ENCODE measurements around the gene ASCC1.
"Not testable (repeated sequence)": the region's sequence is repeated elsewhere in the genome, so short reads cannot be mapped to it uniquely, and the experiment has no call there.

The ASCC1 gene, protein sequence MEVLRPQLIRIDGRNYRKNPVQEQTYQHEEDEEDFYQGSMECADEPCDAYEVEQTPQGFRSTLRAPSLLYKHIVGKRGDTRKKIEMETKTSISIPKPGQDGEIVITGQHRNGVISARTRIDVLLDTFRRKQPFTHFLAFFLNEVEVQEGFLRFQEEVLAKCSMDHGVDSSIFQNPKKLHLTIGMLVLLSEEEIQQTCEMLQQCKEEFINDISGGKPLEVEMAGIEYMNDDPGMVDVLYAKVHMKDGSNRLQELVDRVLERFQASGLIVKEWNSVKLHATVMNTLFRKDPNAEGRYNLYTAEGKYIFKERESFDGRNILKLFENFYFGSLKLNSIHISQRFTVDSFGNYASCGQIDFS

DNA sequence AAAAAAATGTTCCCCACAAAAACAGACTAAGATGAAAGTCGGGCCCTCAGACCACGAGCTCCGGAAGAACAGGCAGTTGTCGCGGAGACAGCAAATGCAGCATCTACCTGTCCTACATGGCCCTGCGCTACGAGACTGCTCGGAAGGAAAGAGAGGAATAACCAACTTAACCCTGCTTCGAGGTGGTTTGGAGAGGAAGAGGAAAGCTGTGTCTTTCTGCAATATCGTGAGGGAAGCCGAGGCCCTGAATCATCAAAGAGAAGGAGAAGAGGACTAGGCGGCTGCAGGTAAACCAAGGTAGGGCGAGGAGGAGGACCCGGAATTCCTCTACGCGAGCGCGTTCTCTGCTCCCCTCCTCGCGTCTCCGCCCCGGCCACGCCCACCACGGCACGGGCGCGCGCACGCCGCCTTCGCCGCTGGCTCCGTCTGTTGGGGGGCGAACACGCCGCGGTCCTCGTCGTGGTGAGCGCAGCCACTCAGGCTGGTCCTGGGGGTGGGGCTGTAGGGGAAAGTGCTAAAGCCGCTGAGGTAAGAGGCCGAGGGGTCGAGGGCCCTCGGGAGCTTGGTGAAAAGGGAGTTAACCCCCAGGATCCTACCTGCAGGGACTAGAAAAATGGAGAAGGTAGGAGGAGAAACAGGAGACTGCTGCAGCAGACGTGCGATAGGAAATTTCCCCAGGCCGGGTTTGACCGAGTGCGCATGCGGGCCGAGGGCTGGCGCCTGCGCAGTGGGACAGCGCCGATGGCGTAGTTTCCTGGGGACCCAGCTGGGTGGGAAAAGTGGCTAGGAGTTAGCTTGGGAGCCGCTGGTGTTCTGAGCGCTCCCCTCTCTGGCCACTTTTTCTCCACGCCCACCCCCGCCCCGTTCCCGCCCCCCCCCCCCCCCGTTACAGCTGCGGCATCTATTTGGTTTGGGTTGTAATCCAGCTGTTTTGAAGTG lies at the start of gene ASCC1, which contains the start of gene ANAPC16:
ASCC1 (minus strand) TSS at position 666 of the 939 bp plus-strand sequence. CDS start 2,978 bp downstream, outside the sequence.
ANAPC16 (plus strand) TSS at position 402 of the 939 bp plus-strand sequence. CDS start 7,903 bp downstream, outside the sequence.
- DNase-seq = peak; percentile 87 to 95 (median 90)

GRCh38 chr10:72265508-72265907 lies 49.4 kb upstream of the ASCC1 start:
- DNase-seq = no peak

DNA sequence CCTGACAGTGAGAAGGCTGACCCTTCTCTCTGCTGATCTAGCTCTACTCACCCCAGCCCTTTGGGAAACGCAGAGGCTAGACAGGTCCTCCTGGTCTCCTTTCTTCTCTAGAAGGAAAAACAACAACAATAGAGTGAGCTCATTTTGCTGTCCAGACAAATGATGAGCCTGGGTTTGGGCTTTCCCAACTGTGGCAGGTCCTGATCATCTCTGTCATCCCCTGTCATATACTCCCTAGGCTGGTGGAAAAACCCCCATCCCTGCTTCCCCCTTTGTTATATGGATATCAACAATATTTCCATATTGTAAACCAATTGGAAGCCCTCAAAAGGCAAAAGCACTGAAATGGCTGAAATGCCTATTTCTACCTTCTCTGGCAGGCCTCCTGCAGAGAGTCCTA lies 48.5 kb upstream of the ASCC1 start:
- no peak for DNase-seq

DNA sequence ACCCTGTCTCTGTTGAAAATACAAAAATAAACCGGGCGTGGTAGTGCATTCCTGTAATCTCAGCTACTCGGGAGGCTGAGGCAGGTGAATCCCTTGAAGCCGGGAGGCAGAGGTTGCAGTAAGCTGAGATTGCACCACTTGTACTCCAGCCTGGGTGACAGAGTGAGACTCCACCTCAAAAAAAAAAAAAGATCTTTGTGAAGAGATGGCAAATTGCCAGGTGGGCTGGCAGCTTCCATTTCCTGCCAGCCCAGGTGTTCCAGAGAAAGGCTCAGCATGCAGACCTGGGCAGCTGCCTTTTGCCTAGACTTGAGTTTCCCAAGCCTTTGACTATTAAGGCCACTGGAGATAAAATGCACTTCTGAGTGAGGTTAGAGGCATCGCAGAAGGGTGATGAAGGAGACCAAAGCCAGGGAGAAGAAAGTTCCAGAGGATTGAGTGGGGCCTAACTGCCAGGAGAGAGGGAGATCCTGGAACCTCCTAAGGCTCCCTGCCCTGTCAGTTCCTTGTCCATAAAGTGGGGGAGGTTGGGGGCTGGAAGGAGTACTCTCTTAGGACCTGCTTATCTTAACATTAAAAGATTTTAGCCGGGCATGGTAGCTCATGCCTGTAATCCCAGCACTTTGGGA lies 47.7 kb upstream of the ASCC1 start:
- peak in 2 of 4 experiments; percentile 18 to 33 for DNase-seq

DNA sequence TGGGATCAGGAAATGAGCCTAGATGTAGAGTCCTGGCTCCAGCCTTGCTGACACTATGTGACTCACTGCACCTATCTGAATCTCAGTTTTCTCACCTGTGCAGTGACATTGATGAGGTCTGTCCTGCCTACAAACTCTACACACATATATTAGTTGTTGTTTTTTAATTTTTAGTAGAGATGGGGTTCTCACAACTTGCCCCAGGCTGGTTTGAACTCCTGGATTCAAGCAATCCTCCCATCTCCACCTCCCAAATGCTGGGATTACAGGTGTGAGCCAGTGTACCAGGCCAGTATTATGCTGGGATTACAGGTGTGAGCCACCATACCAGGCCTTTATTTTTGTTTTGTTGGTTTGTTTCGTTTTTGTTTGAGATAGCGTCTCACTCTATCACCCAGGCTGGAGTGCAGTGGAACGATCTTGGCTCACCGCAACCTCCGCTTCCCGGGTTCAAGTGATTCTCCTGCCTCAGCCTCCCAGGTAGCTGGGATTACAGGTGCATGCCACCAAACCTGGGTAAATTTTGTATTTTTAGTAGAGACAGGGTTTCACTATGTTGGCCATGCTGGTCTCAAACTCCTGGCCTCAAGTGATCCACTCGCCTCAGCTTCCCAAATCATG lies 45.8 kb upstream of the ASCC1 start:
- no peak for DNase-seq

DNA sequence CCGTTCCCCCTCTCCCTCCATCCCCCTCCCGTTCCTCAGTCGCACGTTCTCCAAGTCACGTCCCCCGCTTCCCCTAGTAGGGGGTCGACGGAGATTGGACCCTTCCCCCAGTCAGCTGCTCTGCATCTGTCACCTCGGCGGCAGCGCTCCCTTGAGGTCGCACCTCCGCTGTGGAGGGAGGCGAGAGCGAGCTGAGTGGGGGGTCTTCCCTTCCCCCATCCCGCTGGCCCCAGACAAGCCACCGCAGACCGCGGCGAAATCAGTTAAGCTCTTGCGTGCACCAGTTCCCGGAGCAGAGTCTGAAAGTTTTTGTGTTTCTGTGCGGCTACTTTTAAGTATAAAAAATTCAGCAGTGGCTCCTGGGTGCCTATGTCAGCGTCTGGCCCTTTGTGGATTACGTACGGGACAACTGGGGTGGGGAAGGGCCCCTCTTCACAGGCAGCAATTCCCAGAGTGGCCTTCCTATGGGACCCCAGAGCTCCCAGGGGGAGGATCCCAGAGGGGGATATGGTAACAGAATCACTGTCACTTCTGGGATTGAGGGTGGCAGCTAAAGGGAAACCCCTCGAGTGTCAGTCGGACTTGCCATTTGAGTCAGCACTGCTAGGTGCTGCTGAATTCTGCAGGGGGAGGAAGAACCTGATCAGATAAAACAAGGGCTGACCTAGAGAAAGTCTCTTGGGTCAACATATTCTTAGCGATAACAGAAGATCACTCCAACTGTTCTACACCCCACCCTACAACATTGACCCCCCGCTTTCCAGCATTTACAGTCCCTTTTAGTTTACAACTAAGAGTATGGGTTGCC lies 45.1 kb upstream of the ASCC1 start:
- no peak for DNase-seq

- peak; percentile 49 to 62 (median 60) for DNase-seq
These were observed 44.3 kb upstream of the ASCC1 start for GRCh38 chr10:72260239-72260975.

DNA sequence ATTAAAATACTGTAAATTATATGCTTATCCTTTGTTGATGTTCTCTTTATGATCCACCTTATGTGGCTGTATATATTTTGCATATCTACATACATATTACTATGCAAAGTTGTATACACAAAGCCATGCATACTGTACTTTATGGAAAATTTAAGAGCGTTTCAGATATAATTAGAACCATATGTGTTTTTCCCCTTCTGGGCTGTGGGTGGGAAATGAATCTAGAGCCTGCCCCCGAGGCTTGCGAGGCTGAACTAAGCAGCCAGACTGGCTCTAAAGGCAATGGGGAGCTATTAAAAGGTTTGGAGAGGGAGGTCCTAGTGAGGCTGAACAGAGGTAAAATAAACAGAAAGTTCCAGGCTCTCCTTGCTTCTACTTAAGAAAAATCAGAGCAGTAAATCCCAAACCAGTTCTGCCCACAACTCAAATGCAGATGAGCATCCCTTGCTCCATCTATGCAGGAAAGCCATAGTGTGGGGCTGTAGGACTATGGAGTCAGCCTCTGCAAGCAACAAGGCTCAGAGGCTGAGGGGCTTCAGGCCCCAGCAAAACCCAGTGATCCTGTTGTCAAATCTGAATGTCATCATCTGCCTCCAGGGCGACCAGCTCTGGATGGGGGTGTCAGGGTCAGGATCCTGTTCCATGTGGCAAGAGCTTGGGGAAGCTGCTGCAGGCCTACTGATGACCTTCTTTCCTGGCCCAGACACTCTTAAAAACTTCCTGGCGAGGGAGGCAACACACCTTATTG lies 43.6 kb upstream of the ASCC1 start:
- no peak for DNase-seq

GRCh38 chr10:72258617-72259016 lies 42.5 kb upstream of the ASCC1 start:
- no peak for DNase-seq

DNA sequence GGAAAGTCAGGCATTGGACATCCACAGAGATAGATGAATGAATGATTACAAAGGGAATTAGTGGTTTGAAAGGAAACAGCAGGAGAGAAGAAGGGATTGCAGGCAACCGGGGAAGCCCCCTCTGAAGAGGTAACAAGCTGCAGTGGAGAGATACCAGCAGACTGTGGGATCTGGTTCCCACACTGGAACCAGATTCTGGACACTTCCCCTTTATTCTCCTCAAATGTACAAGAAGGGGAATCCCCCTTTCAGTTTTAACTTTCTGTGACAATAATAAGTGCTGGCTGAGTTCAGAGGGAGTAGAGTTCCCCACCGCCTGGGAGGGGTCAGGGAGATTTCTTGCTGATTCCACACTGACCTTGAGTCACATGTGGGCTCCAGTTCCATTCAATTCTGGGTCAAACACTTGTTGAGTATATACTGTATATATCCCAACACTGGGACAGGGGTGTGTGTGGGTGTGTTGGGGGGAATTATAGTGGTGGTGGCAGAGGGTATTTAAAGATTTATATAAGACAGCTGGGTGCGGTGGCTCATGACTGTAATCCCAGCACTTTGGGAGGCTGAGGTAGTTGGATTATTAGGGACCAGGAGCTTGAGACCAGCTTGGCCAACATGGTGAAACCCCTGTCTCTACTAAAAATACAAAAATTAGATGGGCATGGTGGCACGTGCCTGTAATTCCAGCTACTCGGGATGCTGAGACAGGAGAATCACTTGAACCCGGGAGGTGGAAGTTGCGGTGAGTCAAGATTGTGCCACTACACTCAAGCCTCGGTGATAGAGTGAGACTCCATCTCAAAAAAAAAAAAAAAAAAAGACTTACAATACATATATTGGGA lies 41.2 kb upstream of the ASCC1 start:
- no peak for DNase-seq

- DNase-seq = no peak
These were observed 40.1 kb upstream of the ASCC1 start for GRCh38 chr10:72255977-72256729.

- peak in 1 of 4 experiments; percentile 8 for DNase-seq
These were observed 38.9 kb upstream of the ASCC1 start for GRCh38 chr10:72254813-72255568.

DNA sequence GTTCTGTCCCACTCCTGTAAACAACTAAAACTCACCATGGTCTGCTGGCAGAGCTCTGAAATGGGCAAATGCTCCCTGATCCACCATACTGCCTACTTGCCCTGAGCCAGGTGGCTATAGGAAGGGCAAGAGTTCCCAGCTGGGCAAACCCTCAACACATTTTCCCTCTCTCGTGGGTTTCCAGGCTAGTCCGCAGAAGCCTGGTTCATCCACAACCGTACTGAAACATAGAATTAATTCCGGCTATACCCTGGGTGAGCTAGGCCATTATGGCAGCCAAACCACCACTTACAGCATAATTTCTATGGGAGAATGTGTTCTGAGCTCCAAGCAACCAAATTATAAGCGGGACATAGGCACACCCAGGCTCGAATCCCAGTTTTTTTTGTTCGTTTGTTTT lies 37.5 kb upstream of the ASCC1 start:
- DNase-seq = no peak

- no peak for DNase-seq
These were observed 36.9 kb upstream of the ASCC1 start for GRCh38 chr10:72252972-72253371.

- no peak for DNase-seq
These were observed 35.6 kb upstream of the ASCC1 start for GRCh38 chr10:72251635-72252034.

GRCh38 chr10:72250666-72251065 lies 34.6 kb upstream of the ASCC1 start:
- no peak for DNase-seq

- DNase-seq = not testable (repeated sequence)
These were observed 33.2 kb upstream of the ASCC1 start for GRCh38 chr10:72249176-72249862.

Data from activated CD4-positive, CD25-positive, alpha-beta regulatory T cell (primary cell).